GM19043 (cell line): Measurements from ENCODE around the gene CACNG5.

ENCODE experiments used
- ATAC-seq: cut with Tn5 transposase; IDR thresholded peaks from one replicate; pipeline ENCODE4 v1.9.1; 2021; ENCODE audit warnings: low read depth; ENCODE audit not compliant: unreplicated experiment

The CACNG5 gene

GRCh38 chr17:66819466-66819865, 15.5 kb upstream of the CACNG5 start:
- ATAC-seq: no peak

DNA sequence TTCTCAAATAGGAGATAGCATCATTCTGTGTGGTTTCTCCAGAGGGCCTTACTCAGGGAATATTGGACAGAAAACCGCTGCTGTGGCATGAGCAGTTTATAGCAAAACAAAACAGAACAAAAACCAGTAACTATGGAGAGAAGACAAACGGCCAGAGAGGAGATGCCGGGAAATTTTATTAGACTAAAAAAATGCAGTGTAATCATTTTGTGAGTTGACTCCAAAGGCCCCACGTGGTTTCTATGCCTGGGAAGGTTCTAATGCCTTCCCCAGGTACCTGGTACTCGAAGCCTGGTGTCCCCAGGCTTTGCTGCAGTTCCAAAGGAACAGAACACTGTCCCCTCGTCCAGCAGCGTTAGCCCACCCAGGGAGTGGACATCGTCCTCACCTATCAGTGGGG, 12.9 kb upstream of the CACNG5 start:
- no peak for ATAC-seq

GRCh38 chr17:66826856-66827255, 8.1 kb upstream of the CACNG5 start:
- no peak for ATAC-seq

- ATAC-seq: no peak
These were observed 5.5 kb upstream of the CACNG5 start for GRCh38 chr17:66829386-66829864.

DNA sequence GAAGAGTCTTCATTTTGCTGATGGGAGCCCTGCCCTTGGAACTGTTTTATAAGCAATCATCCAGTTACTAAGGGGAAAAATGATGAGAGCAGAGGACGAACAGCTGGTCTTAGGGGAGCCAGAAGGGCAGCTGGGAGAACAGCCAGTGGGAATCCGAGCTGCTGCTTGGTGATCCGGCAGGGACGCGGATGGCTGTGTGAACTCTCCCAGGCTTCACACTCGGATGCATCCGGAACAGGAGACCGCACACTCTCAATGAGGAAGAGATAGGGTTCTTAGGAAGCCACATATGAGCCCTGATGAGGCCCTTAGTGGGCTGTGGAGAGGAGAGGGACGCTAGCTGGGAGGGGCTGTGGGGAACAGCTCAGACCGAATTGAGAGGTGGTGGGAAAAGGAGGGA, 5.0 kb upstream of the CACNG5 start:
- no peak for ATAC-seq

- no peak for ATAC-seq
These were observed 4.5 kb upstream of the CACNG5 start for GRCh38 chr17:66830451-66830850.

GRCh38 chr17:66831383-66832210, 3.3 kb upstream of the CACNG5 start:
- no peak for ATAC-seq

- no peak for ATAC-seq
These were observed 1.7 kb upstream of the CACNG5 start for GRCh38 chr17:66833201-66833600.

- no peak for ATAC-seq
These were observed 445 bp upstream of the CACNG5 start for GRCh38 chr17:66834426-66834918.

- ATAC-seq: no peak
These were observed 559 bp downstream of the CACNG5 start for GRCh38 chr17:66835476-66835875.

DNA sequence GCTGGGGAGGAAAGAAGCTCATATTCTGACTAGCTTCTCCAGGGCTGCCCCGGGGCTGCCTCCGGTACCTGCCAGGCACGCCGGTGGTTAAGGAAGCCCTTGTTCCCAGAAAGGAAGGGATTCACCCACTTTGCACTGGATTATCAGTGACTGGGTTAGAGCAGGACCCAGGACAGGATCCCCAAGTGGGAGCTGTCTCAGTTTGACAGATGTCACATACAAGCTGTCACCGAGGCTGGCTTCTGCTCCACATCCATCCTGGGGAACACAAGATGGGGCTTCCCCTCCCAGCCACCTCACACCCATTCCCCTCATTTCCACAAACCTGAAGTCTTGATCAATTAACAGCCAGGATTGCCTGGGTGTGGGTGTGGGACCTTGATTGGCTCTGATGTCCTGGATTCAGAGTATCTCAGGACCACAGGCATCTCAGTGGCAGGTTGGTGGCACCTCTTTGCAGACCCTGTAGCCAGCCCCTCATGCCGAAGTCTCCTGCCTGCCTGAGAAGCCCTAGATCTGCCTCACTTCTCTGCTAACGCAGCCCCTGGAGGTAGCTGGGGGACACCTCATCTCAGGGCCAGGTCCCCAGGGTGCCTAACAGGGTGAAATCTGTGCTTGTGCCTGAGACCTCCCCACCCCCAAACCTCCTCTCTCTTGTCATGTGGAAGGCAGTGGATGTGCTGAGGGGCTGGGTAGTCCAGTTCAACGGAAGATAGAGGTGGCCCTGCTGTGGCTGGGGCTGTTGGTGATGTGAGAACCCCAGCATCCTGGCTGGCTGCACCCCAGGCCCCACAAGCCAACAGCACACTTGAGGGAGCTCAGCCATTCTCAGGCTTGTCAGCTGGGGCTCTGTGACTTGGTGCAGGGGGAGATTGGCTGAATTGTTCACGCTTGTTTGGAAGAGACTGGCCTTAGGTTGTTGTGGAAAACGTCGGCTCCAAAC, 1.4 kb downstream of the CACNG5 start:
- no peak for ATAC-seq

DNA sequence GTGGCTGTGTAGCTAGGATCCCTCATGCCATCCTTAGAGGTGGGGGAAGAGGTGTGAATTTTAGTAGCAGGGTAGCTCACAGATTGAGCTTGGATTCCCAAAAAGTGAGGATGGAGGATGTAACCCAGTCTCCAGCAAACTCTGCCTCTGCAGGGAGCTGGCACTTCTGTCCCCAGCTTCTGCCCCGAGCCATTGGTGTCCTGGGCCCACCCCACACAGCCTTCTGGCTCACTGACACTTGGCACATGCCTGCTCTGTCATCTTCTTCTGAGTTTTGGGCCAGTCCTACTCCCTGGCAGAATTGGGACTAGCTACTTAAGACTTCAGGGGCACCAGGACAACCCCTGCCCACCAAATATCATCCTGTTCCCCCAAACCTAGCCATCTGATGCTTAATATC, 2.3 kb downstream of the CACNG5 start:
- ATAC-seq: no peak

- no peak for ATAC-seq
These were observed 3.2 kb downstream of the CACNG5 start for GRCh38 chr17:66837885-66838665.

- no peak for ATAC-seq
These were observed 4.7 kb downstream of the CACNG5 start for GRCh38 chr17:66839616-66840015.

- no peak for ATAC-seq
These were observed 5.1 kb downstream of the CACNG5 start for GRCh38 chr17:66840061-66840460.

DNA sequence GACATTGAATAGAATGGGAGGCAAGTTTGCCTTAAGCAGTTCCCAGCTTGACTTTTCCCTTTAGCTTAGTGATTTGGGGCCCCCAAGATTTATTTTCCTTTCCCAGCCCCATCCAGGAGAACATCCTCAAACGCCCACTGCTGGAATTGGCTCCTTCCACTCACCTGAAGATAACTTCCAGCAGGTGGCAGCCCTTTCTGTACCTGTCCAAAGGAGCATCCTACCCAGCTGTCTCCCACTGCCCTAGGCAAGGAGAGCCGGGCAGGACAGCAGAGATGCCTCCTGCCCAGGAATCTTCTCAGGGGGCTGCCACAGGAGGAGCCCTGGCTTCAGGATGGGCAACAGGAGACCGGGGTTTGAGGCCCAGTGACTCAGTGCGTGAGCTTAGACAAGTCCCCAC, 6.4 kb downstream of the CACNG5 start:
- no peak for ATAC-seq

DNA sequence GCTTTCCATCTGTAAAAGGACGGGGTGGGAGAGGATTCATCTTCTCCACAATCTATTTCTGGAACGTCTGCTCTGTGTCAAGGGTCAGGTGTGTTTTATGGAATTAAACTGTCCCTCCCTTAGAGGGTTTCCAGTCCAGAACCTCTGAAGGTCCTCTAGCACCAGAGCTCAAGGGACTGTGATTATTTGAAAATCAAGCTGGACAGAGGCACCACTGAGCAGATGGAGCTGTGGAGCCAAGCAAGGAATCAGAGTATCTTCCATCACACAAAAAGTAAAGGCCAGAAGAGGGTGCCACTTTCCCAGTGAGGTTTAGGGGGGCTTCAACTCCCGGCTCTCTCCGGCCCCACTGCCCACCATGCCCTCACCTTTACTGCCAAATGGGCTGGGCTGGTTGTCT, 6.8 kb downstream of the CACNG5 start:
- ATAC-seq: no peak

DNA sequence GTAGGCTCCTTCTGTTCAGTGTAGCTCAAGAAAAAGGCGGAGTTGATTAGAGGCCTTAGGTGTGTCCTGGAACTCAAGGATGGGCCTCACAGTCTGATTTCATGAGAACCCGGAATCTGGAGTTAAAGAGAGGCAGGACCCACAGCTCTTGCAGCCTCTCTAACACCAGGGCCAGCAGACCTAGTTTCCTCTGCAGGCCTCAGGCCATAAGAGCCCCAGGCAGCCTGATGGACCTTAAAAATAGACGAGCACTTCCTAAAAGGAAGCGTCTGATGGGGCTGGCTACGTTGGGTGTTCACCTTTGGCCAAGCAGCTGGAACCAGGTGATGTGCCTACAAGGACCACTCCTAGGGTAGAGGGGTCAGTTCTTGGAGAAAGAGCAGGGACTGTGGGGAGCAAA, 7.6 kb downstream of the CACNG5 start:
- ATAC-seq: no peak

GRCh38 chr17:66842959-66843358, 8.0 kb downstream of the CACNG5 start:
- ATAC-seq: no peak

DNA sequence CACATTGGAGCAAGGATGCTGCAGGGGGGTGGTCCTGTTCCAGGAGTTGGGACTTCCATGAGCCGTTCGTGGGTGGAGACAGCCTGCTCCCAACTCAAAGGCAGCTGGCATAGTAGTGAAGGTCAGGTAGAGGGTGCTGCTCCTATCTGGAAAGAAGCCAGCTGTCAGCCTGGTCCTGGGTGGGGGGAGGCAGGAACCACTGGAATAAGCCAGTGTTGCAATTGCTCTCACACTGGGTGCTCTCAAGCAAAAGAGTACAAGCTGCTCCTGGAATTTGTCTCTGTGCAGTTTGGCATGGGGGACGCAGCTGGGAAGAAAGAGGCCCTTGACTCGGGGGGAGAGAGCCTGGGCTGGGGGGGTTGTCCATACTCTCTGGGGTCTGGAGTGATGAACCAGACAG, 8.7 kb downstream of the CACNG5 start:
- ATAC-seq: no peak

- ATAC-seq: no peak
These were observed 12.8 kb downstream of the CACNG5 start for GRCh38 chr17:66847704-66848103.
